Loucy (cell line): ENCODE measurements around the gene RPL13.

Source experiments
- H2AFZ ChIP-seq: fragments of 200-600 bp; sonication (generic); 2 replicates; pipeline ENCODE4 v1.6.0; 2016; ENCODE audit warnings: antibody characterized with exemption, mild to moderate bottlenecking, low read length, moderate library complexity
- H3F3A ChIP-seq: fragments of 200-600 bp; 2 replicates; pipeline ENCODE4 v1.6.0; 2016; ENCODE audit warnings: antibody characterized with exemption, low read depth, mild to moderate bottlenecking
- H3K27me3 ChIP-seq: fragments of 200-600 bp; sonication (generic); 2 replicates; pipeline ENCODE4 v1.6.1; 2014; ENCODE audit warnings: low read length, mild to moderate bottlenecking; ENCODE audit not compliant: insufficient read depth, poor library complexity, severe bottlenecking
- H3K36me3 ChIP-seq: fragments of 200-600 bp; sonication (generic); 2 replicates; pipeline ENCODE4 v1.6.1; 2016; ENCODE audit warnings: low read length; ENCODE audit not compliant: insufficient read depth
- H3K4me1 ChIP-seq: fragments of 200-600 bp; sonication (generic); 2 replicates; pipeline ENCODE4 v1.5.1; 2014; ENCODE audit warnings: low read length, mild to moderate bottlenecking; ENCODE audit not compliant: insufficient read depth, poor library complexity, severe bottlenecking
- H3K4me2 ChIP-seq: fragments of 200-600 bp; sonication (generic); 2 replicates; pipeline ENCODE4 v1.6.0; 2014; ENCODE audit warnings: antibody characterized with exemption, low read length, low read depth, mild to moderate bottlenecking; ENCODE audit not compliant: poor library complexity, severe bottlenecking
- H3K4me3 ChIP-seq: fragments of 200-600 bp; sonication (generic); 2 replicates; pipeline ENCODE4 v1.5.1; 2014; ENCODE audit warnings: low read length, mild to moderate bottlenecking, mixed read lengths; ENCODE audit not compliant: poor library complexity, severe bottlenecking
- H3K79me2 ChIP-seq: fragments of 200-600 bp; sonication (generic); 2 replicates; pipeline ENCODE4 v1.6.1; 2014; ENCODE audit warnings: low read length; ENCODE audit not compliant: insufficient read depth
- H3K9ac ChIP-seq: fragments of 200-600 bp; sonication (generic); 2 replicates; pipeline ENCODE4 v1.6.0; 2014; ENCODE audit warnings: mild to moderate bottlenecking, low read depth, low read length, moderate library complexity; ENCODE audit not compliant: poor library complexity, severe bottlenecking
- H3K9me2 ChIP-seq: fragments of 200-600 bp; sonication (generic); replicated peaks from 2 replicates; pipeline ENCODE4 v1.6.1; 2016; ENCODE audit warnings: low read depth, low read length, mixed read lengths
- H3K9me3 ChIP-seq: fragments of 200-600 bp; sonication (generic); 2 replicates; pipeline ENCODE4 v1.6.1; 2014; ENCODE audit warnings: mild to moderate bottlenecking, antibody characterized with exemption, low read length, low read depth; ENCODE audit not compliant: insufficient read depth
- H4K20me1 ChIP-seq: fragments of 200-600 bp; sonication (generic); 2 replicates; pipeline ENCODE4 v1.6.0; 2014; ENCODE audit warnings: antibody characterized with exemption, low read length, mild to moderate bottlenecking; ENCODE audit not compliant: insufficient read depth, poor library complexity, severe bottlenecking
- EZH2phosphoT487 ChIP-seq: fragments of 200-600 bp; IDR thresholded peaks from 2 replicates; pipeline ENCODE4 v1.6.1; 2018; ENCODE audit warnings: antibody characterized with exemption, mild to moderate bottlenecking, moderate library complexity, borderline replicate concordance
- TF ChIP-seq, protein P1 (sequence below): fragments of 200-600 bp; sonication (generic); conservative IDR thresholded peaks from 2 replicates; pipeline ENCODE4 v1.5.1; 2014; ENCODE audit warnings: mild to moderate bottlenecking, antibody characterized with exemption, low read length

The RPL13 gene

DNA sequence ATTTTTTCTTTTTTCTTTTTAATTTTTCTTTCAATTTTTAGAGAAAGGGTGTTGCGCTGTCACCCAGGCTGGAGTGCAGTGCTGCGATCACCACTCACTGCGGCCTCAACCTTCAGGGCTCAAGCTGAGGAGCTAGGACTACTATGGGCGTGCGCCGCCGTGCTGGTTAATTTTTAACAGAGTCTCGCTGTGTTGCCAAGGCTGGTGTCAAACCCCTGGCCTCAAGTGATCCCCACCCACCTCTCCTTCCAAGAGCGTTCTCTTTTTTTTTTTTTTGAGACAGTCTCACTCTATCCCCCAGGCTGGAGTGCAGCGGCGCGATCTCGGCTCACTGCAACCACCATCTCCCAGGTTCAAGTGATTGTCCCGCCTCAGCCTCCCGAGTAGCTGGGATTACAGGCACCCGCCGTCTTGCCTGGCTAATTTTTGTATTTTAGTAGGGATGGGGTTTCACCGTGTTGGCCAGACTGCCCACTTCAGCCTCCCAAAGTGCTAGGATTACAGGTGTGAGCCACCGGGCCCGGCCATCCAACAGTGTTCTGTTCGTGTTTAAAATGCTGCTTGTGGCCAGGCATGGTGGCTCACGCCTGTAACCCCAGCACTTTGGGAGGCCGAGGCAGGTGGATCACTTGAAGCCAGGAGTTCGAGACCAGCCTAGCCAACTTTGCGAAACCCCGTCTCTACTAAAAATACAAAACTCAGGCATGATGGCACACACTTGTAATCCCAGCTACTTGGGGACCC is 14.5 kb upstream of the RPL13 start:
- H4K20me1 ChIP-seq, result no peaks in the 10 kb centered on the region
- H3K9me2 ChIP-seq, result no peaks in the 10 kb centered on the region
- no peaks in the 10 kb centered on the region for H3K4me1 ChIP-seq

GRCh38 chr16:89546781-89547180 is 13.7 kb upstream of the RPL13 start:
- no peak overlapping the region for H2AFZ ChIP-seq
- no peaks in the 10 kb centered on the region for H3K9me3 ChIP-seq
- no peak overlapping the region for H3K4me3 ChIP-seq
- no peaks in the 10 kb centered on the region for H3K4me1 ChIP-seq
- H3F3A ChIP-seq, result no peaks in the 10 kb centered on the region
- H3K27me3 ChIP-seq, result no peaks in the 10 kb centered on the region
- no peaks in the 10 kb centered on the region for H3K9me2 ChIP-seq
- H3K4me2 ChIP-seq, result no peak overlapping the region
- TF ChIP-seq, protein P1, sequence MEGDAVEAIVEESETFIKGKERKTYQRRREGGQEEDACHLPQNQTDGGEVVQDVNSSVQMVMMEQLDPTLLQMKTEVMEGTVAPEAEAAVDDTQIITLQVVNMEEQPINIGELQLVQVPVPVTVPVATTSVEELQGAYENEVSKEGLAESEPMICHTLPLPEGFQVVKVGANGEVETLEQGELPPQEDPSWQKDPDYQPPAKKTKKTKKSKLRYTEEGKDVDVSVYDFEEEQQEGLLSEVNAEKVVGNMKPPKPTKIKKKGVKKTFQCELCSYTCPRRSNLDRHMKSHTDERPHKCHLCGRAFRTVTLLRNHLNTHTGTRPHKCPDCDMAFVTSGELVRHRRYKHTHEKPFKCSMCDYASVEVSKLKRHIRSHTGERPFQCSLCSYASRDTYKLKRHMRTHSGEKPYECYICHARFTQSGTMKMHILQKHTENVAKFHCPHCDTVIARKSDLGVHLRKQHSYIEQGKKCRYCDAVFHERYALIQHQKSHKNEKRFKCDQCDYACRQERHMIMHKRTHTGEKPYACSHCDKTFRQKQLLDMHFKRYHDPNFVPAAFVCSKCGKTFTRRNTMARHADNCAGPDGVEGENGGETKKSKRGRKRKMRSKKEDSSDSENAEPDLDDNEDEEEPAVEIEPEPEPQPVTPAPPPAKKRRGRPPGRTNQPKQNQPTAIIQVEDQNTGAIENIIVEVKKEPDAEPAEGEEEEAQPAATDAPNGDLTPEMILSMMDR, result no peak
- no peak for TF ChIP-seq EZH2phosphoT487
- no peaks in the 10 kb centered on the region for H3K36me3 ChIP-seq
- H3K9ac ChIP-seq, result no peak overlapping the region
- no peaks in the 10 kb centered on the region for H4K20me1 ChIP-seq
- no peaks in the 10 kb centered on the region for H3K79me2 ChIP-seq

More for the DNA sequence above, 14.5 kb upstream of the RPL13 start:
- H3K4me2 ChIP-seq, result no peak overlapping the region
- H3K4me3 ChIP-seq, result no peak overlapping the region
- TF ChIP-seq, protein P1, result no peak
- no peak for TF ChIP-seq EZH2phosphoT487
- H3K9me3 ChIP-seq, result no peaks in the 10 kb centered on the region
- H3F3A ChIP-seq, result no peaks in the 10 kb centered on the region
- H3K36me3 ChIP-seq, result no peaks in the 10 kb centered on the region
- H3K79me2 ChIP-seq, result no peaks in the 10 kb centered on the region
- no peak overlapping the region for H2AFZ ChIP-seq
- no peak overlapping the region for H3K9ac ChIP-seq
- H3K27me3 ChIP-seq, result no peaks in the 10 kb centered on the region

DNA sequence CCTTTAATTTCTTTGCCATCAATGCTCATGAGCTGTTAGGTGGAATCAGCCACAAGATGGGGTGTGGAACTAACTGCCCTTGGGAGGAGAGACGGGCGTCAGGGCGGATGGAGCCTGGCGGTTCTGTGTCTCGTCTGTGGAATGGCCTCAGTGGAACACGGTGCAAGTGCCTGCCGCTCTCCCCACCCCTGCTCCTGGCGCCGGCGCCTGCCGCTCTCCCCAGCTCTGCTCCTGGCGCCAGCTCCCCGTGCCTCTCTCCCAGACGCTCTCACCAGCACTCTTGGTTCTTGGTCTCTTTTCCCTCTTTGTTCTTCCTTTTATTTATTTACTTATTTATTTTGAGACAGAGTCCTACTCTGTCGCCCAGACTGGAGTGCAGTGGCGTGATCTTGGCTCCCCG is 13.2 kb upstream of the RPL13 start:
- no peaks in the 10 kb centered on the region for H3K4me1 ChIP-seq
- no peaks in the 10 kb centered on the region for H3K36me3 ChIP-seq

More for the DNA sequence above, 13.2 kb upstream of the RPL13 start:
- Histone ChIP-seq H3F3A (no peaks in the 10 kb centered on the region), H3K9ac (no peak overlapping the region), H3K4me2 (no peak overlapping the region), H3K9me2 (no peaks in the 10 kb centered on the region), H3K4me3 (no peak overlapping the region), H2AFZ (no peak overlapping the region), H4K20me1 (no peaks in the 10 kb centered on the region), H3K79me2 (no peaks in the 10 kb centered on the region), H3K27me3 (no peaks in the 10 kb centered on the region), H3K9me3 (no peaks in the 10 kb centered on the region)
- TF ChIP-seq, protein P1, result no peak
- no peak for TF ChIP-seq EZH2phosphoT487
